GM12891 (cell line): Measurements from ENCODE around the gene GPER1.

Experiments
- PAX5 ChIP-seq: IDR thresholded peaks from 2 replicates; pipeline ENCODE4 v1.6.1; 2011; ENCODE audit warnings: low read length, moderate library complexity, mild to moderate bottlenecking; ENCODE audit not compliant: insufficient read depth, severe bottlenecking
- POLR2A ChIP-seq: IDR thresholded peaks from 2 replicates; pipeline ENCODE4 v1.6.1; 2011; ENCODE audit warnings: low read depth, low read length, control low read depth
- POLR2AphosphoS5 ChIP-seq: IDR thresholded peaks from 2 replicates; pipeline ENCODE4 v1.6.1; 2011; ENCODE audit warnings: low read depth, low read length, control low read depth
- POU2F2 ChIP-seq: IDR thresholded peaks from 2 replicates; pipeline ENCODE4 v1.6.1; 2011; ENCODE audit warnings: low read depth, mild to moderate bottlenecking, control low read depth, low read length, moderate library complexity
- SPI1 ChIP-seq: IDR thresholded peaks from 2 replicates; pipeline ENCODE4 v1.6.1; 2011; ENCODE audit warnings: low read depth, low read length, control low read depth
- TAF1 ChIP-seq: IDR thresholded peaks from 2 replicates; pipeline ENCODE4 v1.6.1; 2011; ENCODE audit warnings: low read depth, low read length, control low read depth

GRCh38 chr7:1108264-1108920 is 20.5 kb downstream of the GPER1 start:
- TF ChIP-seq POLR2AphosphoS5 (no peak), SPI1 (no peak), POLR2A (no peak), TAF1 (no peak), PAX5 (no peak), POU2F2 (no peak)
